Endothelial cell of umbilical vein (primary cell): Measurements from ENCODE around the gene CAMKK2. TPM values are rescaled to one million over a fixed set of nuclear protein-coding genes. Genes with fewer than 3 reads are reported as not detected.
A peak's percentile ranks its signal among the peaks of the same experiment; 100 is the strongest.

Experiments
- BruUV-seq: library from RNA; stranded (reverse); fragments of 400-500 nt; replicated peaks from 2 replicates; lab custom pipeline; 2021; lab: Mats Ljungman, UMichigan
- CTCF ChIA-PET: fragments of 300-600, 350-600 bp; sonication (Branson Sonifier 250); formaldehyde crosslinking; loops from one replicate; lab custom pipeline; 2021; ENCODE audit warnings: antibody characterized with exemption, inconsistent platforms; lab: Charles Lee
- POLR2A ChIA-PET: fragments of 300-600, 350-600 bp; sonication (Branson Sonifier 250); formaldehyde crosslinking; loops from one replicate; lab custom pipeline; 2021; ENCODE audit warnings: antibody characterized with exemption, inconsistent platforms; lab: Charles Lee
- DNase-seq: peaks from one replicate; pipeline ENCODE4 v3.0.0-alpha.2; 2011; ENCODE audit warnings: low read depth, low spot score
- FAIRE-seq: peaks from 2 replicates; lab custom pipeline; 2011; peaks lifted over from hg19 to GRCh38; lab: Jason Lieb, UNC
- H2AFZ ChIP-seq: 2 replicates; pipeline ENCODE4 v1.6.0; 2012; ENCODE audit warnings: low read depth, low read length, control low read depth, inconsistent platforms
- H3K27ac ChIP-seq: 2 replicates; pipeline ENCODE4 v1.5.1; 2011; ENCODE audit warnings: low read depth, mild to moderate bottlenecking, control low read depth, low read length, moderate library complexity; ENCODE audit not compliant: insufficient read depth
- H3K27me3 ChIP-seq, 2 experiments: 2 replicates each; pipeline versions ENCODE4 v1.6.0 to v1.6.1; 2011; ENCODE audit warnings: low read length in 2 of 2, mixed read lengths in 1 of 2; ENCODE audit not compliant: control insufficient read depth in 2 of 2, insufficient read depth in 2 of 2
- H3K36me3 ChIP-seq, 2 experiments: 2 replicates in 1 of 2; 3 replicates in 1 of 2; pipeline ENCODE4 v1.5.1; 2011; ENCODE audit warnings: low read length in 2 of 2, mild to moderate bottlenecking in 1 of 2, moderate library complexity in 1 of 2; ENCODE audit not compliant: control insufficient read depth in 2 of 2, insufficient read depth in 2 of 2; ENCODE audit errors: extremely low read depth in 1 of 2
- H3K4me1 ChIP-seq: 3 replicates; pipeline ENCODE4 v1.5.1; 2011; ENCODE audit warnings: mild to moderate bottlenecking, low read length; ENCODE audit not compliant: control insufficient read depth, insufficient read depth; ENCODE audit errors: extremely low read depth
- H3K4me2 ChIP-seq: 2 replicates; pipeline ENCODE4 v1.6.1; 2011; ENCODE audit warnings: low read length, control low read depth, mixed read lengths; ENCODE audit not compliant: insufficient read depth
- H3K4me3 ChIP-seq, 3 experiments: fragments of 200-600 bp in 1 of 3; sonication (generic), shearing (Covaris generic) in 1 of 3; replicated peaks in 1 of 3; 2 replicates each; pipeline ENCODE4 v1.5.1; 2011 to 2016; ENCODE audit warnings: control low read depth in 3 of 3, low read length in 3 of 3, mild to moderate bottlenecking in 2 of 3, inconsistent platforms in 1 of 3, low read depth in 1 of 3, moderate library complexity in 1 of 3; ENCODE audit not compliant: insufficient read depth in 1 of 3
- H3K79me2 ChIP-seq: 2 replicates; pipeline ENCODE4 v1.6.0; 2012; ENCODE audit warnings: low read length, inconsistent platforms; ENCODE audit not compliant: control insufficient read depth, insufficient read depth
- H3K9ac ChIP-seq: replicated peaks from 2 replicates; pipeline ENCODE3; 2011; ENCODE audit warnings: low read length, control low read depth; ENCODE audit not compliant: insufficient read depth; ENCODE audit errors: extremely low read depth
- H3K9me1 ChIP-seq: replicated peaks from 3 replicates; pipeline ENCODE4 v1.6.0; 2011; ENCODE audit warnings: mild to moderate bottlenecking, low read length; ENCODE audit not compliant: control insufficient read depth, insufficient read depth; ENCODE audit errors: extremely low read depth
- H3K9me3 ChIP-seq: replicated peaks from 2 replicates; pipeline ENCODE4 v1.5.1; 2012; ENCODE audit warnings: low read length, inconsistent platforms; ENCODE audit not compliant: control insufficient read depth, insufficient read depth
- H4K20me1 ChIP-seq: replicated peaks from 2 replicates; pipeline ENCODE3; 2011; ENCODE audit warnings: mild to moderate bottlenecking, low read length; ENCODE audit not compliant: control insufficient read depth, insufficient read depth; ENCODE audit errors: extremely low read depth
- CTCF ChIP-seq, 2 donors: IDR thresholded peaks; 1 replicate in 1 of 2; 2 replicates in 1 of 2; pipeline ENCODE4 v1.5.1; 2011; ENCODE audit warnings: low read length in 2 of 2, mild to moderate bottlenecking in 2 of 2, moderate library complexity in 2 of 2, control low read depth in 1 of 2, inconsistent platforms in 1 of 2, low read depth in 1 of 2; ENCODE audit not compliant: insufficient read depth in 1 of 2; ENCODE audit errors: extremely low read depth in 1 of 2
- EZH2 ChIP-seq: IDR thresholded peaks from 2 replicates; pipeline ENCODE4 v1.6.1; 2012; ENCODE audit warnings: borderline replicate concordance, low read depth, mild to moderate bottlenecking, moderate library complexity, low read length, inconsistent platforms; ENCODE audit not compliant: severe bottlenecking
- FOS ChIP-seq: IDR thresholded peaks from 2 replicates; pipeline ENCODE4 v1.6.1; 2011; ENCODE audit warnings: mild to moderate bottlenecking, low read length, moderate library complexity, borderline replicate concordance; ENCODE audit not compliant: insufficient read depth
- GATA2 ChIP-seq: IDR thresholded peaks from 2 replicates; pipeline ENCODE4 v1.7.0; 2011; ENCODE audit warnings: low read depth, mild to moderate bottlenecking, moderate library complexity, mixed read lengths, low read length; ENCODE audit not compliant: insufficient read length, insufficient read depth
- JUN ChIP-seq: IDR thresholded peaks from 2 replicates; pipeline ENCODE4 v1.6.1; 2011; ENCODE audit warnings: borderline replicate concordance, low read depth; ENCODE audit not compliant: insufficient read length, insufficient read depth
- MAX ChIP-seq: IDR thresholded peaks from 2 replicates; pipeline ENCODE4 v1.6.1; 2011; ENCODE audit not compliant: insufficient read depth, insufficient read length
- MYC ChIP-seq: IDR thresholded peaks from one replicate; pipeline ENCODE4 v1.6.1; 2011; ENCODE audit warnings: mild to moderate bottlenecking, low read depth, low read length
- POLR2A ChIP-seq: IDR thresholded peaks from 2 replicates; pipeline ENCODE4 v1.6.1; 2012; ENCODE audit warnings: low read depth, mild to moderate bottlenecking, control low read depth, low read length
- POLR2AphosphoS5 ChIP-seq: IDR thresholded peaks from 2 replicates; pipeline ENCODE4 v1.6.1; 2012; ENCODE audit warnings: low read depth, mild to moderate bottlenecking, control low read depth, low read length, moderate library complexity; ENCODE audit not compliant: insufficient read depth
- dilution Hi-C: fragments of 300-500 bp; cut with MboI; formaldehyde crosslinking; loops from one replicate; pipeline ENCODE4 v1.15.0; 2019; ENCODE audit warnings: low sequenced_read_pairs; ENCODE audit not compliant: extremely low pct_ligation_motif_present
- intact Hi-C: fragments of 100-400 bp; cut with micrococcal nuclease; formaldehyde crosslinking; loops from one replicate; pipeline ENCODE4 v1.10.0; 2022
- polyA plus RNA-seq, 4 experiments: library from polyadenylated mRNA; depleted of rRNA in 3 of 4; stranded (reverse) in 3 of 4; unstranded in 1 of 4; fragments of >200 nt; gene quantifications; 2 replicates each; pipeline versions ENCODE4 v1.2.1 to v1.2.3, GENCODE V29; 2011 to 2012; ENCODE audit warnings: missing spikeins in 1 of 4
- total RNA-seq: library from RNA; stranded (reverse); gene quantifications from 2 replicates; pipeline ENCODE4 v1.2.3, GENCODE V29; 2021

Gene CAMKK2
- total and polyA plus RNA-seq, 2 donors (not counting 3 experiments of a cell fraction or from before 2014, with no cell fraction given) = 32.5 to 45.0 TPM

DNA sequence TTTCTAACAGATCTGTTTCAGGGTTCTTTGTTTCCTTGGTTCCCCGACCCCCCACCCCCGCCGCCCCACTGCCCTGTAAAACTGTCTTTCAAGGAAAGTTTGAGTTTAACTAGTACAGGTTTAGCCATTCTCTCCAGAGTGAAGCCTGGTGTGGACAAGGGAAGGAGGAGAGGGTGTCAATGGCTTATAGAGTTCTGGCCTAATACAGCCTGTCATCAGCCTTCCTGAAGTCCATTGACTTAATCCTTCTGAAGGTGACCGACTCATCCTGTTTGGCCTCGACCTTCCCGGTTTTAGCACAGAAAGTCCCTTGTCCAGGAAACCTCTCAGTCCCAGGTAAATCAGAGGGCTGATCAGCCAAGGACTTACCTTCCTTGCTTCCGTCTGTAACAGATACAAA, 97.6 kb downstream of the CAMKK2 start:
- no peaks in the 10 kb centered on the region for H3K36me3 ChIP-seq
- no peaks in the 10 kb centered on the region for H3K9me1 ChIP-seq
- DNase-seq = no peak
- no peaks in the 10 kb centered on the region for H4K20me1 ChIP-seq
- ChIA-PET CTCF (no interaction called here), POLR2A (no interaction called here)
- H3K79me2 ChIP-seq = no peaks in the 10 kb centered on the region
- no peak overlapping the region for H3K9ac ChIP-seq
- H3K9me3 ChIP-seq = no peaks in the 10 kb centered on the region
- no peak overlapping the region for H3K27ac ChIP-seq
- no peak for FAIRE-seq
- BruUV-seq = no TSS peak
- H3K4me3 ChIP-seq = no peak overlapping the region
- dilution Hi-C loops = no loop called here
- H3K4me2 ChIP-seq = no peak overlapping the region
- TF ChIP-seq JUN (no peak), FOS (no peak), POLR2AphosphoS5 (no peak), POLR2A (no peak), MYC (no peak), GATA2 (no peak), CTCF (IDR thresholded peaks at IDR 0.05; ENCODE audit: extremely low read depth in 1 of 2, insufficient read depth in 1 of 2, low read depth in 1 of 2, low read length in 2 of 2) (no peak), EZH2 (no peak), MAX (no peak)
- intact Hi-C loops = no loop called here
- H3K4me1 ChIP-seq = peaks cover 14% of the 10 kb centered on the region
- peak overlapping the region; percentile 20 for H2AFZ ChIP-seq
- H3K27me3 ChIP-seq = no peaks in the 10 kb centered on the region
